Neural progenitor cell (in vitro differentiated cells): ENCODE data around the gene MRC2. TPM values are rescaled to one million over a fixed set of nuclear protein-coding genes. Genes with fewer than 3 reads are reported as not detected.
"Not testable (repeated sequence)": the region's sequence is repeated elsewhere in the genome, so short reads cannot be mapped to it uniquely, and the experiment has no call there.

Experiments used
- DNase-seq: peaks from one replicate; pipeline ENCODE4 v3.0.0-alpha.2; 2016; ENCODE audit warnings: low spot score
- H2AFZ ChIP-seq: fragments of 200-600 bp; sonication (generic); replicated peaks from 2 replicates; pipeline ENCODE4 v1.6.1; 2016; ENCODE audit warnings: antibody characterized with exemption
- H3F3A ChIP-seq: fragments of 200-600 bp; sonication (generic); 2 replicates; pipeline ENCODE4 v1.6.1; 2016; ENCODE audit warnings: antibody characterized with exemption, low read depth
- H3K27ac ChIP-seq: fragments of 200-600 bp; sonication (generic); 2 replicates; pipeline ENCODE4 v1.5.1; 2016; ENCODE audit warnings: mild to moderate bottlenecking
- H3K27me3 ChIP-seq: fragments of 200-600 bp; sonication (generic); 2 replicates; pipeline ENCODE4 v1.6.1; 2016; ENCODE audit warnings: mild to moderate bottlenecking, moderate library complexity
- H3K36me3 ChIP-seq: fragments of 200-600 bp; sonication (generic); 2 replicates; pipeline ENCODE4 v1.5.1; 2016
- H3K4me1 ChIP-seq: fragments of 200-600 bp; sonication (generic); 2 replicates; pipeline ENCODE4 v1.6.1; 2016; ENCODE audit warnings: mixed run types
- H3K4me2 ChIP-seq: fragments of 200-600 bp; sonication (generic); 2 replicates; pipeline ENCODE4 v1.6.1; 2016
- H3K4me3 ChIP-seq: fragments of 200-600 bp; sonication (generic); 2 replicates; pipeline ENCODE4 v1.5.1; 2016
- H3K79me2 ChIP-seq: fragments of 200-600 bp; sonication (generic); 2 replicates; pipeline ENCODE4 v1.6.1; 2016; ENCODE audit warnings: low read depth
- H3K9ac ChIP-seq: fragments of 200-600 bp; sonication (generic); 2 replicates; pipeline ENCODE4 v1.6.1; 2016
- H3K9me3 ChIP-seq: fragments of 200-600 bp; sonication (generic); 2 replicates; pipeline ENCODE4 v1.5.1; 2016; ENCODE audit warnings: low read depth
- H4K20me1 ChIP-seq: fragments of 200-600 bp; sonication (generic); 2 replicates; pipeline ENCODE4 v1.6.1; 2016; ENCODE audit warnings: low read depth
- H3K27ac Mint-ChIP-seq: 3 replicates; pipeline ENCODE4 v1.8.0; 2021; ENCODE audit warnings: mixed read lengths
- H3K27me3 Mint-ChIP-seq: 2 replicates; pipeline ENCODE4 v1.8.0; 2022; ENCODE audit warnings: low read depth, mild to moderate bottlenecking, inconsistent platforms, moderate library complexity, mixed read lengths; ENCODE audit not compliant: insufficient read depth
- H3K36me3 Mint-ChIP-seq: 3 replicates; pipeline ENCODE4 v1.8.0; 2021; ENCODE audit warnings: mixed read lengths
- H3K4me1 Mint-ChIP-seq: 3 replicates; pipeline ENCODE4 v1.8.0; 2021; ENCODE audit warnings: mixed read lengths
- H3K4me3 Mint-ChIP-seq: 3 replicates; pipeline ENCODE4 v1.8.0; 2021; ENCODE audit warnings: mild to moderate bottlenecking, moderate library complexity, mixed read lengths
- H3K9me3 Mint-ChIP-seq: 3 replicates; pipeline ENCODE4 v1.8.0; 2020; ENCODE audit warnings: mixed read lengths
- EZH2 ChIP-seq: fragments of 200-600 bp; sonication (generic); IDR thresholded peaks from 2 replicates; pipeline ENCODE4 v1.6.1; 2017; ENCODE audit warnings: antibody characterized with exemption, mild to moderate bottlenecking, moderate library complexity
- EZH2phosphoT487 ChIP-seq: fragments of 200-600 bp; sonication (generic); IDR thresholded peaks from 2 replicates; pipeline ENCODE4 v1.6.1; 2017; ENCODE audit warnings: antibody characterized with exemption
- total RNA-seq: library from RNA; depleted of rRNA; stranded (reverse); fragments of >200 nt; gene quantifications from 2 replicates; pipeline ENCODE4 v1.2.3, GENCODE V29; 2015; ENCODE audit warnings: low replicate concordance
- TF ChIP-seq, protein P1 (sequence below): fragments of 200-600 bp; sonication (generic); IDR thresholded peaks from 2 replicates; pipeline ENCODE4 v1.5.1; 2017; ENCODE audit warnings: antibody characterized with exemption, mild to moderate bottlenecking

The MRC2 gene
- total RNA-seq, 1 donor from 2014 or later: 24.6 TPM

DNA sequence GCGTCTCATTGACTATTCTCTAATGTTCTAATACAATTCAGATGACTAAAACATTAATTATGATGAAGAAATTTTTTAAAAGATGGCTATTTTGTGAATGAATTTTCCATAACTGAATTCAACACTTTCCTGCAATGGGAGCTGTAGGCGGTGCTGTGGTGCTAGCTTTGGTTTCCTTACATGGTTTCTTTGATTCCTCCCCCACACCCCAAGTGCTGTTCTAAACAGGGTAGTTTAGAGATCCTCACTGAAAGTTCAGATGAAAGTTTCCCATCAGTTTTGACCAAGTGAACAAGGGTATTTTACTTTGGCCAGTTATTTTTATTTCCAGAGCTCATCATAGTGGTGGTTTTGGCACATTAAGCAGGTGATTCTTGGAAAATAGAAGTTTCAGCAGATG, 26.0 kb upstream of the MRC2 start:
- H3K27ac Mint-ChIP-seq: no peak overlapping the region

DNA sequence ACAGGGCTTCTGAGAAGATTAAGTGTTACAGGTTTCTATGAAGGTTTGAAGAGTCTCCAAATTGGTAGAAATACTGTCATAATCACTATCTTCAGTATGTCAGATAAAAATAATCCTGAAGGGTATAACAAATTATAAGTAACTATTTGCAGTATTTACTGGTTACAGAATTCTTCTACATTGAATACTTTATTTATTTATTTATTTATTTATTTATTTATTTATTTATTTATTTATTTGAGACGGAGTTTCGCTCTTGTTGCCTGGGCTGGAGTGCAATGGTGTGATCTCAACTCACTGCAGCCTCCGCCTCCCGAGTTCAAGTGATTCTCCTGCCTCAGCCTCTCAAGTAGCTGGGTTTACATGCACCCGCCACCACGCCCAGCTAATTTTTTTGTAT, 23.7 kb upstream of the MRC2 start:
- not testable (repeated sequence) for H3K4me3 ChIP-seq, H3K4me1 Mint-ChIP-seq, H4K20me1 ChIP-seq, H3F3A ChIP-seq, H3K9me3 ChIP-seq, H2AFZ ChIP-seq, H3K9ac ChIP-seq, DNase-seq, H3K27me3 ChIP-seq, H3K4me2 ChIP-seq, H3K27ac ChIP-seq, H3K79me2 ChIP-seq, H3K27me3 Mint-ChIP-seq, H3K27ac Mint-ChIP-seq, H3K9me3 Mint-ChIP-seq, H3K4me3 Mint-ChIP-seq, H3K4me1 ChIP-seq
- peaks cover 16% of the 10 kb centered on the region for H3K36me3 ChIP-seq
- H3K36me3 Mint-ChIP-seq: peaks cover 53% of the 10 kb centered on the region

More for the DNA sequence above, 26.0 kb upstream of the MRC2 start:
- H3K9me3 ChIP-seq: peaks cover 4% of the 10 kb centered on the region
- peaks cover 3% of the 10 kb centered on the region for H3F3A ChIP-seq
- H3K79me2 ChIP-seq: no peaks in the 10 kb centered on the region
- DNase-seq: no peak
- no peaks in the 10 kb centered on the region for H4K20me1 ChIP-seq
- no peak overlapping the region for H3K4me2 ChIP-seq
- Mint-ChIP-seq H3K4me3 (no peak overlapping the region), H3K27me3 (no peaks in the 10 kb centered on the region), H3K36me3 (peaks cover 57% of the 10 kb centered on the region), H3K4me1 (no peaks in the 10 kb centered on the region), H3K9me3 (peaks cover 10% of the 10 kb centered on the region)
- no peak overlapping the region for H2AFZ ChIP-seq
- no peak overlapping the region for H3K9ac ChIP-seq
- no peaks in the 10 kb centered on the region for H3K4me1 ChIP-seq
- no peak overlapping the region for H3K4me3 ChIP-seq
- H3K27me3 ChIP-seq: no peaks in the 10 kb centered on the region
- peak overlapping the region; percentile 38 for H3K27ac ChIP-seq
- TF ChIP-seq EZH2phosphoT487: no peak
- TF ChIP-seq, protein P1, sequence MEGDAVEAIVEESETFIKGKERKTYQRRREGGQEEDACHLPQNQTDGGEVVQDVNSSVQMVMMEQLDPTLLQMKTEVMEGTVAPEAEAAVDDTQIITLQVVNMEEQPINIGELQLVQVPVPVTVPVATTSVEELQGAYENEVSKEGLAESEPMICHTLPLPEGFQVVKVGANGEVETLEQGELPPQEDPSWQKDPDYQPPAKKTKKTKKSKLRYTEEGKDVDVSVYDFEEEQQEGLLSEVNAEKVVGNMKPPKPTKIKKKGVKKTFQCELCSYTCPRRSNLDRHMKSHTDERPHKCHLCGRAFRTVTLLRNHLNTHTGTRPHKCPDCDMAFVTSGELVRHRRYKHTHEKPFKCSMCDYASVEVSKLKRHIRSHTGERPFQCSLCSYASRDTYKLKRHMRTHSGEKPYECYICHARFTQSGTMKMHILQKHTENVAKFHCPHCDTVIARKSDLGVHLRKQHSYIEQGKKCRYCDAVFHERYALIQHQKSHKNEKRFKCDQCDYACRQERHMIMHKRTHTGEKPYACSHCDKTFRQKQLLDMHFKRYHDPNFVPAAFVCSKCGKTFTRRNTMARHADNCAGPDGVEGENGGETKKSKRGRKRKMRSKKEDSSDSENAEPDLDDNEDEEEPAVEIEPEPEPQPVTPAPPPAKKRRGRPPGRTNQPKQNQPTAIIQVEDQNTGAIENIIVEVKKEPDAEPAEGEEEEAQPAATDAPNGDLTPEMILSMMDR: no peak
- TF ChIP-seq EZH2: no peak
- peaks cover 23% of the 10 kb centered on the region for H3K36me3 ChIP-seq

DNA sequence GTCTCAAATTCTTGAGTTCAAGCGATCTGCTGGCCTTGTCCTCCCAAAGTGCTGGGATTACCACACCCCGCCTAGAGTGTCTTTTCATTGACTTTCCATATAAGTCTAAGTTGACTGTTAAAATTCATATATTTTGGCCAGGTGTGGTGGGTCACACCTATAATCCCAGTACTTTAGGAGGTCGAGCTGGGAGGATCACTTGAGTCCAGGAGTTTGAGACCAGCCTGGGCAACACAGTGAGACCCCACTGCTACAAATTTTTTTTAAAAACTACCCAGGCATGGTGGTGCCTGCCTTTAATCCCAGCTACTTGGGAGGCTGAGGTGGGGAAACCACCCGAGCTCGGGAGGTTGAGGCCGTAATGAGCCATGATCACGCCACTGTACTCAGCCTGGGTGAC, 21.9 kb upstream of the MRC2 start:
- Histone ChIP-seq H2AFZ (no peak overlapping the region), H3K4me1 (no peaks in the 10 kb centered on the region), H4K20me1 (no peaks in the 10 kb centered on the region), H3K4me2 (no peak overlapping the region), H3K4me3 (no peak overlapping the region), H3K27ac (no peak overlapping the region), H3K9ac (no peak overlapping the region), H3K36me3 (peaks cover 16% of the 10 kb centered on the region), H3K79me2 (no peaks in the 10 kb centered on the region), H3K27me3 (no peaks in the 10 kb centered on the region), H3K9me3 (no peaks in the 10 kb centered on the region), H3F3A (no peaks in the 10 kb centered on the region)
- Mint-ChIP-seq H3K4me3 (no peak overlapping the region), H3K9me3 (no peaks in the 10 kb centered on the region), H3K4me1 (no peaks in the 10 kb centered on the region), H3K36me3 (peaks cover 52% of the 10 kb centered on the region), H3K27me3 (peaks cover 2% of the 10 kb centered on the region), H3K27ac (no peak overlapping the region)
- TF ChIP-seq EZH2phosphoT487: no peak
- TF ChIP-seq, protein P1: no peak
- no peak for TF ChIP-seq EZH2
- DNase-seq: no peak

DNA sequence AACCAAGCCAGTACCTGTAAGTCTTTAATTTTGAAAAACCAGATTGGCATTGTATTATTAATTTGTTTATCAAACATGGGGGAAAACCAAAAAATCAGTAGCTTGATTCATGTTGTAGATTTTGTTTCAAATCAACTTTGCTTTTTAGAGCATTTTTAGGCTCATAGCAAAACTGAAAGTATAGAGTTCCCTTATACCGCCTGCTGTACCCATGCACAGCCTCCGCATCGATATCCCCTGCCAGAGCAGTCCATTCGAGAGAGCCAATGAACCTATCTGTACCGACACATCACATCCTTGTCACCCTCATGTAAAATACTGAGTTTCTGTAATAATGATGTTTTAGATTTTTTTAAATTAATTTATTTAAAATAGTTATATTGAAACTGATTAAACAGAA, 16.2 kb upstream of the MRC2 start:
- Histone ChIP-seq H2AFZ (no peak overlapping the region), H3K9me3 (no peaks in the 10 kb centered on the region), H3K27ac (no peak overlapping the region), H3K36me3 (peaks cover 7% of the 10 kb centered on the region), H3K79me2 (no peaks in the 10 kb centered on the region), H3K4me2 (no peak overlapping the region), H3K4me1 (no peaks in the 10 kb centered on the region), H3K9ac (no peak overlapping the region), H3K27me3 (no peaks in the 10 kb centered on the region), H3K4me3 (no peak overlapping the region), H3F3A (peaks cover 4% of the 10 kb centered on the region), H4K20me1 (no peaks in the 10 kb centered on the region)
- TF ChIP-seq, protein P1: no peak
- TF ChIP-seq EZH2: no peak
- TF ChIP-seq EZH2phosphoT487: no peak
- no peaks in the 10 kb centered on the region for H3K9me3 Mint-ChIP-seq
- H3K4me1 Mint-ChIP-seq: no peaks in the 10 kb centered on the region
- H3K36me3 Mint-ChIP-seq: peaks cover 51% of the 10 kb centered on the region
- DNase-seq: no peak
- H3K27me3 Mint-ChIP-seq: peaks cover 2% of the 10 kb centered on the region
- no peak overlapping the region for H3K4me3 Mint-ChIP-seq
- H3K27ac Mint-ChIP-seq: no peak overlapping the region
